GM19372 (cell line): Measurements from ENCODE around the gene LKAAEAR1.

Experiments used
- ATAC-seq: cut with Tn5 transposase; IDR thresholded peaks from one replicate; pipeline ENCODE4 v1.9.1; 2021; ENCODE audit warnings: mild to moderate bottlenecking, low read depth, moderate library complexity; ENCODE audit not compliant: unreplicated experiment

The LKAAEAR1 gene

DNA sequence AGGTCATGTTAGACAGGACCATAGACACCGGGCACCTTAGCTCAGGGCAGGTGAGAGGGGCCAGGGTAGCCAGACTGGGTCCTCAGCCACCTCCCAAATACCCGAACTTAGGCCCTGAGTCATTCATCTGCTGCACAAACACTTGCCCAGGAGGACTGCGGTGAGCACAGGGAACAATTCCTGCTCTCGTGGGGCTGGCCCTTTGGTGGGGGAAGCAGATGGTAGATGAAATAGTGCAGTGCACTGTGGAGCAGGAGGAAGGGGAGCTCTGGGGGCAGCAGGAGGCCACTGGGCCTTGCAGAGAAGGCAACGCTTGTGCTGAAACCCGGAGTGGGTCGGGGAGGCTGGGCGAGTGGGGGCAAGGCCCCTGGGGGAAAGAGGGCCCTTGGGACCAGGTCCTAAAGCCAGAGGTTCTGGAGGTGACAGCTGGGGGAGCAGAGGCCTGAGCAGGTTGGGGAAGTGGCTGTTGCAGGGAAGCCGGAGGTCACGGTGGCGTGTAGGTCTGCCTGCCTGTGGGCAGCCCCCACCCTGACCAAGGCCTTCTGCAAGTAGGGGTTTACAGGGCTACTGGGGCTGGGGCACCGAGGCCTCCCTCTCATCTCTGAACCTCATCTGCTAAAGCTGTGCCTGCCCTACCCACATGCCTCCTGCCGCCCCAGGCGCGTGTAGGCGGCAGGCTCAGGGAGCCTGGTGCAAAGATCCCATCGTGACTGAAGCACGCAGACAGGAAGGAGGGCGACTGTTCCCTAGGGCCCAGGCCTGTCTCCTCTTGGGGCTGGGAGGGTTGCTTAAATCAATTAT is 27.8 kb upstream of the LKAAEAR1 start:
- no peak for ATAC-seq

DNA sequence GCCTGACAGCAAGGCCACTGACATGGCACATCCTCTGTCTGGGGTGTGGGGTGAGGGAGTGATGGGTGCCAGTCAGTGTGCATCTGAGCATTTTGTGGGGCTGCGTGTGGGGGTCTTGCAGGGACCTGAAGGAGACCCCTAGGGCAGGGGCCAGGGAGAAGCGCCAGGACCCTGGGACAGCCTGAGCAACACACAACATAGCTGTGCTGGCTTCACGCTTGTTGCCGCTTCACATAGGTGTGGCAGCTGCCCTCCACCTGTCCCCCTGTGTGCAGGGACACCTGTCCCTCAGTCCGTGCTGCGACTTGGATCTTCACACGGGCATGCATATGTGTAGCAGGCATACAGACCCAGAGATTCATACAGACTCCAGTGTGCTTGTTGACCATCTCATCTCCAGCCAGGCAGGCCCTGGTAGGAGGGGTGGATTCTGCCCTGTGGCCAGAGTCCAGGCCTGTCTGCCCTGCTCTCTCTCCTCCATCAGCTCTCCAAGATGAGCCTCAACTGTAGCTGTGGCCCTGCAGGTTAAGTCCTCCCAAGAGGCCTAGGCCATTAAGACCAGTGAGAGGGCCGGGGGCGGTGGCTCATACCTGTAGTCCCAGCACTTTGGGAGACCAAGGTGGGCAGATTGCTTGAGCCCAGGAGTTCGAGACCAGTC is 26.3 kb upstream of the LKAAEAR1 start:
- ATAC-seq: no peak

GRCh38 chr20:64109831-64110391 is 25.7 kb upstream of the LKAAEAR1 start:
- no peak for ATAC-seq

- ATAC-seq: no peak
Measured at GRCh38 chr20:64108731-64109681, 24.8 kb upstream of the LKAAEAR1 start.

GRCh38 chr20:64107736-64108457 is 23.7 kb upstream of the LKAAEAR1 start:
- no peak for ATAC-seq

DNA sequence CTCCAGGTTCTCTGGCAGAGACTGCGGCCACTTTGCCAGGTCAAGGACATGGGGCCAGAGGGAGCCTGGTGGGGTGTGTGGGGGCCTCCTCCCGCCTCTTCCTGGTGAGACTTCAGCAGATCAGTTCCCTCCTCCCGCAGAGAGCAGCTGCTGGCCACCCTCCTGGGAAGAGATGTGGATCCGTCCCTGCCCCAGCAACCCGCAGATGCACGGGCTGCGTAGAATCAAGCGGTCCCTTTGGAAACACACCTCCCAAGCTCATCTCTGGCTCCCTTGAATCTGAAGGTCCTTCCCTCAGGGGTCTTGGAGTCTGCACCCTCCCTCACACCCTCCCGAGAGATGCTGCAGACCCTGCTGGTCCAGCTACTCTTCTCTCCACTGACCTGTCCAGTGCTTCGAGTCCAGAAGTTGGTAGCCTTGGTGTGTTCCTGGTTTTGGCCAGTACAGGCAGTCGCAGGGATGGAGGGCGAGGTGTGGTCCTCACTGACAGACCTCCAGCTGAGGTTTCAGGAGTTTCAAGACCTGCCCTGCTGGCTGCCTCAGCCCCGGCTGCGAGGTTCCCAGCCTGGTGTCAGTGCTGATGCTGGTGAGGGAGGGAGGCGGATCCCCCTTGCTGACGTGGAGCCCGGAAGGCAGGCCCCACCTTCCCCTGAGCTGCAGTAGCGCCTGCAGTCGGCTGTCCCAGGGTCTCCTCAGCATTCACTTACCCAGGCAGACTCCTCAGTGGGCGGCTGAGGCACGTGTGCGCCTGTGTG is 23.0 kb upstream of the LKAAEAR1 start, which contains the start of gene NPBWR2:
TSS of gene NPBWR2 (minus strand) at position 585 of the 755 bp plus-strand sequence. CDS start 734 bp downstream, outside the sequence.
- no peak for ATAC-seq

GRCh38 chr20:64106435-64106961 is 22.3 kb upstream of the LKAAEAR1 start:
- ATAC-seq: no peak

DNA sequence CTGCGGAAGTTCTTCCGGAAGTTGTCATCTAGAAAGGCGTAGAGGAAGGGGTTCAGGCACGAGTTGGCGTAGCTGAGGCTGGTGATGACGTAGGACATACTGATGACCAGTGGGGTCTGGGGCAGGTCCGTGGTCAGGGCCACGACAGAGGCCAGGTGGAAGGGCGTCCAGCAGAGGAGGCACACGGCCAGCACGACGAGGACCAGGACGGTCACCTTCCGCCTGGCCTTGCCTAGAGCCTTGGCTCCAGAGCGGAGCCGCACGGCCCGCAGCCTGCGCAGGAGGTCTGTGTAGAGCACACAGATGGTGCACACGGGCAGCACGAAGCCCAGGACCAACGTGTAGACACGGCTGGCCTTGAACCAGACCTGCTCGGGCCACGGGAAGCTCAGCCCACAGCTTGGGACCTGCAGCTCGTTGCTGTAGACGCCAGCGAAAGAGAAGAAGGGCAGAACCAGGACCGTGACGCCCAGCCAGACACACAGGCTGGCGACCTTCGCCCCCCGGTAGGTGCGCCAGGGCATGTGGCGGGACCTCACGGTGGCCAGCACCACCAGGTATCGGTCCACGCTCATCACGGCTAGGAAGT is 21.7 kb upstream of the LKAAEAR1 start:
- no peak for ATAC-seq

DNA sequence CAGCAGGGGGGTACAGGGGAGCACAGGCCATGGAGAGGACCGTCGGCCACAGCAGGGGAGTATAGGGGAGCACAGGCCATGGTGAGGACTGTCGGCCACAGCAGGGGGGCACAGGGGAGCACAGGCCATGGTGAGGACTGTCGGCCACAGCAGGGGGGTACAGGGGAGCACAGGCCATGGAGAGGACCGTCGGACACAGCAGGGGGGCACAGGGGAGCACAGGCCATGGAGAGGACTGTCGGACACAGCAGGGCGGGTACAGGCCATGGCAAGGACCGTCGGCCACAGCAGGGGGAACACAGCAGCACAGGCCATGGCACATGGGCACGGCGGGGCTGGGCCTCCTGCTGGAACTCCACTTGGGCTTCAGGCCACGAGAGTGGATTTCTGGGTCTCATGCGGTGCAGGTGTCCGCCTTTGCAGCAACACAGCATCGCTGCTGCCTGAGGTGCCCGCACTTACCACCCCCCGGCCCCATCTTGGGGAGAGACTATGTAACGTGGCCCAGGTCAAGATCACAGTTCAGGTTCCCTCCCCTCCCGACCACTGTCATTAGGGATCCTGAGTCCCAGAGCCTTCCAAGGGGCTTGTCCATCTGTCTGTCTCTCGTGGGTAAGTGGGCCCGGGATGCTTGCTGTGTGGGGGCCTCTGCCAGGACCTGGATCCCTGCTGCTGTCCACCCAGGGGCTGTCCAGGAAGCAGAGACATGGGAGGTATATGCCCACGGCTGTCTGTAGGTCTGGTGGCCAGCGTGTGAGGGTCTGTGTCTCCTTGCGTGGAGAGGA is 20.7 kb upstream of the LKAAEAR1 start:
- ATAC-seq: no peak

DNA sequence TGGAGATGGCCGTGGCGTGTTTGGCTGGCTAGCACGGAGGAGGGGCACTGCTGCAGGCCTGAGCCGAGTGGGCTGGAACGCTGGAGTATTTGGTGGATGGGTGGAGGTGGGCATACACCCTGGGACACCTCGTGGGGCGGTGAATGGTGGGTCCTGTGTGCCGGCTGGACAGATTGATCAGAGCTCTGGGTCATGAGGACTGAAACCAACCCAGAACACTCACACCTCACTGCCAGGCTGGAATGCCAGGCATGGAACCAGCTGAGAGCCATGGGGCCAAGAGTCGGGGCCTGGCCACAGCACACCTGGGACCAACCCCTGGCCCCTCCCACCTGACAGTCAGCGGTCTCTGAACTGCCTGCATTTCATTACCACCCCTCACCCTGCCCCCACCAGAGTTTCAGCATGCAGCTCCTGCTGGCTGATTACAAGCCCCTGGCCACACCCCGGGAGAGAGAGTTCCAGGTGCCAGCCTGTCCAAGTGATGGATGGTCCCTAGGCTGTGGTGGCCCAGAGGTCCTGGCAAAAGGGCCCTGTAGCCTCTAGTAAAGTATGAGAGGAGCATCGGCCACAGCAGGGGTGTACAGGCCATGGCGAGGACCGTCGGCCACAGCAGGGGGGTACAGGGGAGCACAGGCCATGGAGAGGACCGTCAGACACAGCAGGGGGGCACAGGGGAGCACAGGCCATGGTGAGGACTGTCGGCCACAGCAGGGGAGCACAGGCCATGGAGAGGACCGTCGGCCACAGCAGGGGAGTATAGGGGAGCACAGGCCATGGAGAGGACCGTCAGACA is 19.9 kb upstream of the LKAAEAR1 start:
- ATAC-seq: no peak

GRCh38 chr20:64102647-64103354 is 18.6 kb upstream of the LKAAEAR1 start:
- no peak for ATAC-seq

DNA sequence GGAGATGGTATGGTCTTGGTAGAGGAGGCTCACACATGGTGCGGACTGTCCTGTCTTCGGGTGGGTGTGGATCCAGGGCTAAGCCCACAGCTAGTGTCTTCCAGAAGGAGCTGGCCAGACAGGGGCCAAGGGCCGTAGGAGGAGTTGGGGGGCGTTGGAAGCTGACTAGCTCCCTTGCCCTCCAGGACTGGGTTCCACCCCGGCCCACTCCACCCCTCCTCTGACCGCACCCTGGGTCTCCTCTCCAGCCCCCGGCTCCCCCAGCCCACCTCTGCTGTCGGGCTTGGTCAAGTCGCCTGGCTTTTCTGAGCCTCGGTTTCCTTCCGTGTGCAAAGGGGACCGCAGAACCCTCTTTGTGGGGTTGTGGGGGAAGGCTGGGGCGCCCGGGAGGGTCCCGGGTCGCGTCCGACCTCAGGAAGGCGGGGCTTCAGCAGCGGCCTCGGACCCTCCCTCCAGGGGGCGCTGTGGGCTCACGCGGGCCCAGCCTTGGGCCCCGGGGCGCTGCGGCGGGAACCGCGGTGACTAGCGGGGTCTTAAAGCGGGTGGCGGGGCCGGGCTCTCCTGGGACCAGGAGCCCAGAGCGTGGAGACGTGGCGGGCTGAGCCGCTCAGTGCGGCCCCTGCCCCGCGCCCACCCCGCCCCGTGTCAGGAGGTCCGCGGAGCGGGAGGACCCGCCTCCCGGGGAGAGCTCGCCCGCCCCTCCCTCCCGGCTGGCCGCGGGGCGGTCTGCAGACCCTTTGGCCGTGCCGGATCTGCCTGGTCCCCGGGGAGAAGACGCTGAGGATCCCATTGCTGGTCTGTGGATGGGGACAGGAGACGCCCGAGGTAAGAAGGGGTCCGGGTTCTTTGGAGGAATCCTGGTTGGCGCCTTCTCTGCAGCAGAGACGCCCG is 17.8 kb upstream of the LKAAEAR1 start:
- ATAC-seq: no peak

- no peak for ATAC-seq
Measured at GRCh38 chr20:64100946-64101688, 16.9 kb upstream of the LKAAEAR1 start.

GRCh38 chr20:64100566-64100888 is 16.3 kb upstream of the LKAAEAR1 start:
- no peak for ATAC-seq
